Measurements from ENCODE around the gene SLC2A9. TPM values are rescaled to one million over a fixed set of nuclear protein-coding genes. Genes with fewer than 3 reads are reported as not detected.

Gene SLC2A9
- total RNA-seq, 2 experiments from 2014 or later, result not detected

DNA sequence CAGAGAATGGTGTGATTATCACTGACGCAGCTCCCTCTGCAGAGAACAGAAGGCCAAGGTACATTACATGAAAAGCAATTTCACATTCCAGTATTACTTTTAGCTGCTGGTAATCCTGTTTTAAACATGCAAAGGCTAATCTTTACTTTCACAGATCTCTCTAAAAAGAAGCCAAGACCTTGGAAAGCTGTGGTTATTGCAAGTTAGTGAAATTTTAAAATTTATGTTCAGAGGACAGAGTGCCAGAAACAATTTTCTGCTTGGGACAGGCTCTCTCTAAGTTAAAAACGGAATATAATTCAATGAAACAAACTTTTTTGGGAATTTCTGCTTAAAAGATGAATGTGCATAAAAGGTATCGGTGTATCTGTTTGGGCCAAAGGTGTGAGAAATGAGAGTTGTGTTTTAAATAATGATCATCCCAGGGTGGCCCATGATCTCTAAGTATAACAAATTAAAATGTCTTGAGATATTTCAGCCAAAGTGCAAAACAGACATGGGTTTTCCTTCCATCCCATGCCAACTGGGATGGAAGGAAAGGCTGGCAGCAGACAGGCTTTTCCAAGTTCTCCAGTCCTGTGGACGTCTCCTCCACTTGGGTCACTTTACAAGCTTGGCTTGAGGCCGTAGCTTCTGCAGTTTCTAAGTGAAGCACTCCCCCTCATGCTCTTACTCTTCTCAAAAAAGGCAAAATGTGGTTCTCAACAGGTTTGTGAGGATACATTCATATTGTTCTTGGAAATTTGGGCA is 121.8 kb downstream of the SLC2A9 start:
- no peak overlapping the region for H2AFZ ChIP-seq (ENCODE audit: low read length)
- ChIA-PET POLR2A (no interaction called here), CTCF (ENCODE audit: unreplicated experiment) (no interaction called here)
- no TSS peak for BruUV-seq (replicated peaks)
- no peaks in the 10 kb centered on the region for H3K9me3 ChIP-seq (ENCODE audit: low read length)
- no peaks in the 10 kb centered on the region for H3K9me2 ChIP-seq (ENCODE audit: insufficient read depth, low read length)
- no peak overlapping the region for H3K27ac ChIP-seq (ENCODE audit: low read depth, low read length, poor library complexity, severe bottlenecking)
- H3K36me3 ChIP-seq (ENCODE audit: insufficient read depth, low read length), result no peaks in the 10 kb centered on the region
- H3K4me2 ChIP-seq (ENCODE audit: low read length), result no peak overlapping the region
- no peaks in the 10 kb centered on the region for H4K20me1 ChIP-seq (ENCODE audit: insufficient read depth, low read length)
- no peaks in the 10 kb centered on the region for H3K4me1 ChIP-seq (ENCODE audit: insufficient read depth, low read length, poor library complexity, severe bottlenecking)
- H3K79me2 ChIP-seq (ENCODE audit: insufficient read depth, low read depth, low read length), result no peaks in the 10 kb centered on the region
- no peak overlapping the region for H3K4me3 ChIP-seq (ENCODE audit: low read depth, low read length, poor library complexity, severe bottlenecking)
- intact Hi-C loops (cut with micrococcal nuclease; ENCODE audit: unreplicated experiment), result loop anchor here (10.0 kb wide), 1 partner anchor 115 kb away; no protein-coding TSS in a partner anchor
- no peak for DNase-seq (ENCODE audit: low spot score)
- TF ChIP-seq CTCF (conservative IDR thresholded peaks at IDR 0.05; ENCODE audit: low read length), result no peak
- no peak for TF ChIP-seq EZH2phosphoT487 (IDR thresholded peaks at IDR 0.05; ENCODE audit: borderline replicate concordance, low read depth, low read length)

DNA sequence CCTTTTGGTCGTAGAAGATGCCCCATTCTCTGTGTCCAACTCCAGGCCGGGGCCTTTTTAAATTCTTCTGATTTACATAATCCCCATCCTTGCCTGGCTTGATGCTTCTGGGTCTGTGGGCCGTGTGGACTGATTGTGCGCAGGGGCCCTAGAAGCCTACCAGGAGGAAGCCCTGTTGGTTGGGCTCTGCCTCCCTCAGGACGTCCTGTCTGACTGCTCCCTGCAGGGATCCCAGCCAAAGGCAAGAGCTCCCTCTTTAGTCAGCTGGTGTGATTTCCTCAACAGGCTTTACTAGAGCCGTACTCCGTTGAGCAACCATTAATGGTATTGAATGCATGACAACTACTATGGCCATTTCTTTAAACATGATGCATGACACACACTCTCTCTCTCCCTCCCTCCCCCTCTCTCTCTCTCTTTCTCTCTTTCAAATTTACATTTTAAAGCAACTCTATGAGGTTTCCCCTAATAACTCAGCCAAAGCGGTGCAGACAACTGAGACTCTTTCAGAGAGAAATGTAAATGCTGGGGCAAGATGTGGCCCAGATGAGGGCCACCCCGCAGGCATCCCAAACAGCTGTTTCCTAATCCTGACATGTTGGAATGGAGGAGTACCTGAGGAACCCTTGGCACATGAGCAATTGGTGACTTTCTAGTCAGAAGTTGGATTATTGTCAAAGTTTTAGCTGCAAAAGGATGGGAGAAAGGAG is 122.5 kb downstream of the SLC2A9 start:
- ChIA-PET CTCF (ENCODE audit: unreplicated experiment) (no interaction called here), POLR2A (interaction anchor here (1.6 kb wide), 1 partner anchor 8 kb away, joined by 4 read pairs; no protein-coding TSS in a partner anchor)
- no peak for TF ChIP-seq EZH2phosphoT487 (IDR thresholded peaks at IDR 0.05; ENCODE audit: borderline replicate concordance, low read depth, low read length)
- TF ChIP-seq CTCF (conservative IDR thresholded peaks at IDR 0.05; ENCODE audit: low read length), result peak; percentile 26; the same call in 1 of the 2 replicates
- Histone ChIP-seq H4K20me1 (ENCODE audit: insufficient read depth, low read length) (no peaks in the 10 kb centered on the region), H3K4me2 (ENCODE audit: low read length) (no peak overlapping the region), H3K36me3 (ENCODE audit: insufficient read depth, low read length) (no peaks in the 10 kb centered on the region), H3K4me1 (ENCODE audit: insufficient read depth, low read length, poor library complexity, severe bottlenecking) (no peaks in the 10 kb centered on the region), H3K4me3 (ENCODE audit: low read depth, low read length, poor library complexity, severe bottlenecking) (no peak overlapping the region), H3K27ac (ENCODE audit: low read depth, low read length, poor library complexity, severe bottlenecking) (no peak overlapping the region), H3K9me3 (ENCODE audit: low read length) (no peaks in the 10 kb centered on the region), H3K9me2 (ENCODE audit: insufficient read depth, low read length) (no peaks in the 10 kb centered on the region), H2AFZ (ENCODE audit: low read length) (no peak overlapping the region), H3K79me2 (ENCODE audit: insufficient read depth, low read depth, low read length) (no peaks in the 10 kb centered on the region)
- intact Hi-C loops (cut with micrococcal nuclease; ENCODE audit: unreplicated experiment), result no loop called here
- DNase-seq (ENCODE audit: low spot score), result no peak
- no TSS peak for BruUV-seq (replicated peaks)

- no peaks in the 10 kb centered on the region for H3K4me1 ChIP-seq (ENCODE audit: insufficient read depth, low read length, poor library complexity, severe bottlenecking)
- H2AFZ ChIP-seq (ENCODE audit: low read length), result no peak overlapping the region
- POLR2A ChIA-PET, result interaction anchor here (0.5 kb wide), 1 partner anchor 143 kb away, joined by 3 read pairs; no protein-coding TSS in a partner anchor
- BruUV-seq (replicated peaks), result no TSS peak
- no peak overlapping the region for H3K4me3 ChIP-seq (ENCODE audit: low read depth, low read length, poor library complexity, severe bottlenecking)
- no peaks in the 10 kb centered on the region for H4K20me1 ChIP-seq (ENCODE audit: insufficient read depth, low read length)
- CTCF ChIA-PET (ENCODE audit: unreplicated experiment), result no interaction called here
- no peaks in the 10 kb centered on the region for H3K36me3 ChIP-seq (ENCODE audit: insufficient read depth, low read length)
- TF ChIP-seq EZH2phosphoT487 (IDR thresholded peaks at IDR 0.05; ENCODE audit: borderline replicate concordance, low read depth, low read length) (no peak), CTCF (conservative IDR thresholded peaks at IDR 0.05; ENCODE audit: low read length) (no peak)
- H3K4me2 ChIP-seq (ENCODE audit: low read length), result no peak overlapping the region
- no peaks in the 10 kb centered on the region for H3K9me3 ChIP-seq (ENCODE audit: low read length)
- intact Hi-C loops (cut with micrococcal nuclease; ENCODE audit: unreplicated experiment), result no loop called here
- H3K9me2 ChIP-seq (ENCODE audit: insufficient read depth, low read length), result no peaks in the 10 kb centered on the region
- no peaks in the 10 kb centered on the region for H3K79me2 ChIP-seq (ENCODE audit: insufficient read depth, low read depth, low read length)
- DNase-seq (ENCODE audit: low spot score), result no peak
- no peak overlapping the region for H3K27ac ChIP-seq (ENCODE audit: low read depth, low read length, poor library complexity, severe bottlenecking)
These were observed 126.0 kb downstream of the SLC2A9 start for GRCh38 chr4:9895333-9895705.

All from OCI-LY7 (cell line).